Measurements from ENCODE around the gene DGKB.
"Not testable (repeated sequence)": the region's sequence is repeated elsewhere in the genome, so short reads cannot be mapped to it uniquely, and the experiment has no call there.

Gene DGKB

DNA sequence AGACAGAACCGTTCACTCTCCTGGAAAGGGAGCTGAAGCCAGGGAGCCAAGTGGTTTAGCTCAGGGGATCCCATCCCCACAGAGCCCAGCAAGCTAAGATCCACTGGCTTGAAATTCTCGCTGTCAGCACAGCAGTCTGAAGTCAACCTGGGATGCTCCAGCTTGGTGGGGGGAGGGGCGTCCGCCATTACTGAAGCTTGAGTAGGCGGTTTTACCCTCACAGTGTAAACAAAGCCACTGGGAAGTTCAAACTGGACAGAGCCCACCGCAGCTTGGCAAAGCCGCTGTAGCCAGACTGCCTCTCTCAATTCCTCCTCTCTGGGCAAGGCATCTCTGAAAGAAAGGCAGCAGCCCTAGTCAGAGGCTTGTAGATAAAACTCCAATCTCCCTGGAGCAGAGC is 443.7 kb downstream of the DGKB start:
- not testable (repeated sequence) for DNase-seq (ENCODE audit: low read depth)

DNA sequence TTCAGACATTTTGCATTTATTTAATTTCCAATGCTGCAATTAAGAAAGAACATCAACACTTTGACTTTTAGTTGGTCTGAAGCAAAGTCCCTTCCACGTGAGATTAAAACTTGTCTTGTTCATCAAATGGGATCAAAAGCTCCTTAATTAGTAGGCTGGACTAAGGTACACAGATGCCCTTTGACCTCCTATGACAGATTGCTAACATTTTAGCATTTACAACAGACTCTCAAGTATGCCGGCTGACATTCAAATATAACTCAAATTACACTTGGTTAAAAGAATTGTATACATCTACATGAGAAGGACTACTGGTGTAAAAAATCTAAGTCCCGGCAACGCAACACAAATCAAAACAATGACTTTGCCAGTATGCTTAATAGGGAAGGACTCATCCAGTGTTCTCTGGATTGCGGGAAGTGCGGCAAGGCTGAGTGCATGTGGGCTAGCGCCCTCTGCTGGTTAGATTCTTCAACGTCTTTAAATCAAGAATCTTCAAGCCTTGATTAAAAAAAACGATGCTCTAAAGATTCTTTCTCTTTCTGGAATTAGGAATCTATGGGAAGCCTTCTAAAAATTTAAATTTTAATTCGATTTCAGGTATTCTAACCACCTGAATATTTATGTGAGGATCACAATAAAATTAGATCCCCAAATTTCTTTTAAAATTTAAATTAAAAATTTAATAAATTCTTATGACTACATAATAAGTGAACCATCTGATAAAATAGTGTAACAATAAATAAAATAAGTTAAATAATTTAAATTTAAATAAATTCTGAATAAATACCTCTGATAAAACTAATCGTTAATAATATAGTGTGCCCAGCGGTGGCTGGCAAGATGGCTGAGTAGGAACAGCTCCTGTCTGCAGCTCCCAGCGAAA is 444.7 kb downstream of the DGKB start:
- peak; percentile 1 for DNase-seq (ENCODE audit: low read depth)

DNA sequence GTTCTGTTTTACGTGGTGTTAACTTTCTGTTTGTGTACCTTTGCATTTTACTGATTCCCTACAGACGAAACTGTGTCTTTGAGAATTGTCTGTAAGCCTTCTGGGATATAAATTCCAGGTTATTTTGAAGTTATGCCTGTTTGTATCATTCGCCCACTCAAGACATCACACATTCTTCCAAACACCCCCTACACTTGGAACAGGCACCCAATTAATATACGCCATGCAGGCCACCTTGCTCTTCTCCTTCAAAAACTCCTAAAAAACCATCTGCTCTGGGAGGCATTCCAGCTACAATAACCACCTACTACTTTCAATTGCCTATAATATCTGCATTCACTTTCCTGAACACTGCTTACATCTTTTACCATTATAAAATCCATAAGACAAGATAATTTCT is 453.3 kb downstream of the DGKB start:
- DNase-seq (ENCODE audit: low read depth), result no peak

DNA sequence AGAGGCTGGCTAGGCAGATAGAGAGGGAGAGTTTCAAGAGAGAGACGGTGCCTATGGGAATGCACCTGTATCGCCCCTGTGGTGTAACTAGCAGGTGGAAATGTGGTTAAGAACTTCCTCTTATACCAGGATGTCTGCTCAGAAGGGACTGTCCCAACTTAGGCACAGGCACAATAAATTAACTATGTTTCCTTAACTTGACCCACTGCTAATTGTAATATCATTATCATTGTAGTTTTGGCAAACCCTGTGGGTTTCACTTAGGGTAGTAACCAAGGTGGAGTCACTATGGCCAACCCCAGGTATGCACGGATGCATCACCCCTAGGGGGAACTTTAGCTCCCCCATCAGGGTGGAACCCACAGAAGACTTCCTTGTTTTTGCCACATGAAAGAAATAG is 455.7 kb downstream of the DGKB start:
- no peak for DNase-seq (ENCODE audit: low read depth)

DNA sequence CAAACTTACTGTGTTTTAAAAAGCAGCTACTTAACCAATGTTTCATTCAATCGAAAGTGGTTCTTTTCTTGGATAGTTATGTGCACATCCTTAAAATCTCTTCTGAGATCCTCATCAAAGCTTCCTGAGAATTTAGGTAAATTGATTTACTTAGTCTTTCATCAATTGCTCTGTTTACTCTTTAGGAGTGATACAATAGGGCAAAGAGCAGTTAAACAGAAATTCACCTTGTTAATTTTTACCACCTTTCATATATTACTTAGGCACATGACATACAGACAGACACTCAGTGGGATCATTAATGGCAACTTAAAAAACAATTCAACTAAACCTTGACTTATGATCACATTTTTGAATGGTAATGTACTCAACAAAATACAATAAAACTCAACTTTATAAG is 456.3 kb downstream of the DGKB start:
- no peak for DNase-seq (ENCODE audit: low read depth)

DNA sequence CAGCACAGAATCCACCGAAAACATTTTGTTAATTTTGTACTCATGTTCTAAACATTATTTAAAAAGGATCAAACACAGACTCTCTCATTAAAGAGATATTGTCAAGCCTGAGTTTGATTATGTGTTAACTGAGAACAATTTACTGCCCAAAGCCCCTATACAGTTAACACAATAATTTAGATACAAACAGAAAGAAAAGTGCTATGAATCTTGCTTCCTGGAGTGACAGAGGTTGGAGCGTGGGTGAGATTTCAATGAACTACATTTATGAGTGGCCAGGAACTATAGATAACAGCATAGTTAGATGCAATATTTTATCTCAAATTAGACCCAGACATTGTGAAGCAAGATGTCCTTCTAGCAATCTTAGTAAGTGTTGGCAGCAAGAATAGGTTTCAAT is 464.2 kb downstream of the DGKB start:
- no peak for DNase-seq (ENCODE audit: low read depth)

DNA sequence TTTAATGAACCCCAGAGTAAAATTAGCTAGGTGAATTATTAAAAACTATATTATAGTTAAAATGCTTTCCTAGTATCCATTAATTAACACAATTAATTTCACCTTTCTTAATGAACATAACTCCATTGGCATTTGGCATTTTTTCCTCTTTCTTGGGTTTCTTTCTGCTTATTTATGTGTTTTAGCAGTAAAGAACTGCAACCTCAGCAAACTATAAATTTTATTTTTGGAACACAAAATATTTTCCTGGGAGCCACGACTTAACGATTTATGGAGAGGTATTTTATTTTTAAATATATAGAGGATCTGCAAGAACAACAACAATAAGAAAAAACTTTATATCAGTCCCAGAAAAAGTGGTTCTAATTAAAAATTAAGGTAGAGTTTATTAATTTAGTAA is 465.7 kb downstream of the DGKB start:
- no peak for DNase-seq (ENCODE audit: low read depth)

DNA sequence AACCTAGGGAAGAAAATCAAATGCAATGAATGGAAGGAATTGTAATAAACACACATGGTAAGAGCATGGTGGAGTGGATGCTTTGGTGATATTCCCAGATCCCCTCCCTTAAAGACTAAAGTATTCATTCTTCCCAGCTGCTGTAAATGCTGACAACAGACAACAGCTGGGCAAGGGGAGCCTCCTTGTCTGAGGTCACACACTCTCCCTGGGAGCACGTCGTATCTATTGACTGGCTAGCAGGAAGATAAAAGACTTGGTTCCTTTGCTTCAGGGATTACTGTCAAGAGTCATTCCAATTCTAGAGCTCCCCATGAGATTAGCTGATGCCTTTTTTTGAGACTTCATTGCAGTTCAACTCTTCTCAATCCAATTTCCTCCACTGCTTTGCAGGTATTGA is 469.6 kb downstream of the DGKB start:
- no peak for DNase-seq (ENCODE audit: low read depth)

DNA sequence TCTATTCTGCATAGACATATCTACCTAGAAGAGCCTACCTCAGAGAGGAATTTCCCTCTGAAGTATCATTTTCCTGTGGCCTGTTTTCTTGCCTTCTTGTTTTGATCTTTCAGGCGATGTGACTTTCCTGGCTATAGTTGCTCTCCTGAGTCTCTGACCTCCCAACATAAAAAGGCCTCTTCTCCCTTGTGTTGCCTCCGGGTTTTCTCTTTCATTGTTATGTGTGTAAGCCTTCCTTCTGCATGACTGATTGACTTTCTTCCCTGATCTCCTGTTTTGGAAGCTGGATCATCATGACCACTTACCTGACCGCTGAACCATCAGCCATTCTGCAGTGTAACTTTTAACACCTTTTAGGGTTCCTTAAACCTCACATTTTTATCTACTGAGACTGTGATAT is 471.6 kb downstream of the DGKB start:
- no peak for DNase-seq (ENCODE audit: low read depth)

DNA sequence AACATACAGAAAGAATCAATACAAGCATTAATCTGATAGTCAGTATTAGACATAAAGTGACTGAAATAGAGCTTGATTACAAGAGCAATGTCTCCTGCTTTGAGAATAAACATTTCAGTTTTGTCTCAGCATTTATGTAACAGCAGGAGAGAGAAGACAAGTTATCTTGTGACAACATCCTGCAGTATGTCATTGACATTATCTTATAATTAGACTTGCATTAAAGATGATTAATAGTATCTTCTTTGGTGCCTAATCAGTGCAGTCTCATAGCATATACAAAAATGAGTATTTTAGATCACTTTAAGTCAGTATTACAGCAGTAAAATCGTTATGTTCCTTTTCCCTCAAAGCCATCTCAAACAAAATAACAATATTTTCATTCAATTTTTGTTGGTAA is 477.0 kb downstream of the DGKB start:
- no peak for DNase-seq (ENCODE audit: low read depth)

DNA sequence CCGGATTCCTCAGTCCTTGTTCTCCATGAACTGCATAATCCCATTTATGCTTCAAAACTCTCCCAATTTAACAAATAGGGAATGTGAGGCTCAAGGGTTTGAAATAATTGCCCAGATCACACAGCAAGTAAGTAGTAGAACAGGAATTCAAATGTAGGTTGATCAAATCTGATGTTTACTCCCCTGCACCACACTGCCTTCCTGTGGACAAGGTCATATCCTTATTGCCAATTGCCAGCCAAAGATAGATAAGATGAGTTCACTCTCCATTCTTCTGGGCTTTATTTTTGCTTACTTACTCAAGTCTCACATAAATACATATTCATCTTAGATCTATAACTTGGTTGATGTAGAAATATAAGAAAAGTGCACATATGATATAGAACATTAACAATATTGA is 477.9 kb downstream of the DGKB start:
- DNase-seq (ENCODE audit: low read depth), result no peak

DNA sequence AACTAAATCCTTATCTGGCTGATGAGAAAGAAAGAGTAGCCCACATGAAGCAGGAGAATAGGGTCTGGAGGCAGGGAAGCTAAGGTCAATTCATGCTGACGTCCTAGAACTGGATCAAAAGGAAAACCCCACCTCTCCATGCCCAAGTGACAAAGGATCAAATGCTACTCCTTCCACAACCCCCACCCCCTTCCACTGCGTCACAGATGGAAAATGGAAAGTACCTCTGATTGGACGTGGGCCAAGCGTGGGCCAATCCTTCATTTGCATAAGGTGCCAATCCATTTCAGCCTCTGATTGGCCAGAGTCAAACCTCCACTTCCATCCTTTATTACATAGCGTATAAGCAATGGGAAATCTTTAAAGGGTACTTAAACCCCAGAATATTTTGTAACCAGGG is 481.8 kb downstream of the DGKB start:
- DNase-seq (ENCODE audit: low read depth), result no peak

DNA sequence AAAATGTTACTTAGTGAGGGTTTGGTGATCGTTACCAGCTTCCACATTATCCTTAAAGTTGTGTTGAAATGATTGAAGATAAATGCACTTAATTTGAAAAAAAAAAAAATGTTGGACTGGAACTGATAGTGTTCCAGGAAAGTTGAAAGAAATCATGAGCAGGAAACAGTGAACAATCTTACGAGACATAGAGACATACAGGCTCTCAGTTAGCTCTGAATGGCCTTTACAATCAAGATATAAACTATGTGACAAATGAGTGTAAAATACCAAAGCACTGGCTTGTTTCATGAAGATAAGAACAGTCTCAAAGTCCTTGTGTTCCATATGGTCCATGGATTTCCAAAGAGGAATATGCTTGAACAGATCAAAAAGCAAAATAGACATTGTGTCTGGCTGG is 483.0 kb downstream of the DGKB start:
- DNase-seq (ENCODE audit: low read depth), result no peak

DNA sequence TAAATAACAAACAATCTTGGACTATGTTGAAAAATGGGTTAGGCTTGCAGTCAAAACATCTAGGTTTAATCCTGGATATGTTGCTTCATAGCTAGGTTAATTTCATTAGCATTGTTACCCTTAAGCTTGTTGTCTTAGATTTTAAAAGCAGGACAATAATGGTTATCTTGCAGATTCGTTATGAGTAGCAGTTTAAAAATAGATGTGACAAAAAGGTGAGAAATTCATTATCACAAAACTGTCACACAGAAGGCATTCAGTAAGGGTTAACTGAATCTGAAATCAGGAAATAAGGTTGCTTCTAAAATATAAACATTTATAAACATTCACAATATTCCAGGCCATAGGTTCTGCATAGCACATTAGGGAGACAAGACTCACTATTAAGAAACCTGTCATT is 483.9 kb downstream of the DGKB start:
- DNase-seq (ENCODE audit: low read depth), result no peak

DNA sequence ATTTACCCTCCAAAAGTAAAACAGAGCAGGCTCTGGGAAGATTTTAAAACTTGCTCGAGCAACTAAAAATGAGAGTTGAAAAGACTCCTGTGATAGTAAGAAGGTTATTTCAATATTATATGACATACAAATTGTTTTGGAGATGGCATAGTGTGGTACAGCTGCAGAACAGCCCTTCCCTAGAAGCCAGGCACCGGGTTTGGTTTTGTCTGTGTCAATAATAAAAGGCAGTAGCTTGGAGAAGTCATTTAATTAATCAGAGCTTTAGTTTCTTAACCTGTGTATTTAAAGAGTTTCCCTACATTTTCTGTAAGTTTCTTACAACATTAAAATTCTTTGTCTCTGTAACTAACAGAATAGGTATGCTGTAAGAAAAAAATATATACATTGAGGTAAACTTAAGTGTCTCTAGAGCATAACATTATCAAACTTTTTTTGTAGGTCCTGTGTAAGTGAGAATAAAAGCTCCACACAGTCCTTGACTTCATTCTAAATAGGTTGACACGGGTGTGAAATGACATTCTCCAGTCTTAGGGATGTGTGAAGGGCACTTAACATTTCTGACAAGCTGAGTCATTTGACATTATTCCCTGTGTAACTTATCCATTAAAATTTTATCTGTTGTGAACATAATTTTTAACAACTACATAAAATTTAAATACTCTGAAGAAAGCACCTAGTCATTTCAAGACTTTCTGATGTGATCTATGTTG is 488.1 kb downstream of the DGKB start:
- DNase-seq (ENCODE audit: low read depth), result no peak

DNA sequence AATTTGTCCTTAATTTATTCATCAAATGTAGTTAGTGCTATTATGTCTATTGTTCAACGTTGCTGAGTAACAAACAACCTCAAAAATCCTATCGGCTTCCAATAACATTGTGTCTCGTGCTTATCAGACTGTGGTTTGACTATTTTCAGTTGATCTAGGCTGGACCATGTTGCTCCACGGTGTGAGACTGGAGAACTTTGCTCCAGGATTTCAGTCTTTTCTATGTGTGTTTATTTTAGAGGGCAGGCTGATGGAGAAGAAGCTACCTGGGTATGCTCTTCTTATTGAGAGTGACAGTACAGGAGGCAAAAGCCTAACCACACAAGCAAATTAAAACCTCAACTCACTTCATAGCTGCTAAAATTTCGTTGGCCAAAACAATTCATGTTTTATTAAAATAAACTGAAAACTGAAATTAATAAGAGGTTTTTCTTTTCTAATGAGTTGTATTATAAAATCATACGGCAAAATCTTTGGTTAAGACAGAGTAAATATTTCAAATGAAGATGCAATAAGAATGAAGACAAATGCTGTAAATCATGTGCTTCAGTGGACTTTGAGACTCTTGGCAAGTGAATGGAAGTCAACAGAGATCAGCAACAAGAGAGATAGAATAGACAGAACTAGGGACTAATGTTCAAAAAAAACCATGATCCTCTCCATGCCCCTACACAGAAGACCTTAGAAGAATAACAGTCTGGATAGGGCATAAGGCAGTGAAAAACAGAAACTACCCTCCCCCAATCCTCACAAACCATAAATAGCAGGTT is 495.1 kb downstream of the DGKB start:
- DNase-seq (ENCODE audit: low read depth), result no peak

DNA sequence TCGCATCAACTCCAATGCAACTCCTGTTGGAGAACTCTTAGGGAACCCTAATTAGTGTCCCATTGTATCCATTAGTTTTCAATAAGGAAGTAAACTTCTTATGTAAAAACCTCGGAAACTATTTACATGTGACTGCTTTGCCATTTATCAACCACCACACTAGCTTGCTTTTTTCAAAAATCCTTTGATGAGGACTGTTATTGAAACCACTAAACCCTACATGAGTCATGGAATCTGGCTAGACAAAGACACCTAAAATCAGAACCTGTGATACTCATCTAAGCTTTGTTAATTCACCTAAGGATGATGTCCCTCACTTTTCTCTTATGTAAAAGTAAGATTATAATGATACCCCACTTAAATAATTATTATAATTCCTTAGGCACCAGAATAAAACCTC is 499.0 kb downstream of the DGKB start:
- DNase-seq (ENCODE audit: low read depth), result no peak

DNA sequence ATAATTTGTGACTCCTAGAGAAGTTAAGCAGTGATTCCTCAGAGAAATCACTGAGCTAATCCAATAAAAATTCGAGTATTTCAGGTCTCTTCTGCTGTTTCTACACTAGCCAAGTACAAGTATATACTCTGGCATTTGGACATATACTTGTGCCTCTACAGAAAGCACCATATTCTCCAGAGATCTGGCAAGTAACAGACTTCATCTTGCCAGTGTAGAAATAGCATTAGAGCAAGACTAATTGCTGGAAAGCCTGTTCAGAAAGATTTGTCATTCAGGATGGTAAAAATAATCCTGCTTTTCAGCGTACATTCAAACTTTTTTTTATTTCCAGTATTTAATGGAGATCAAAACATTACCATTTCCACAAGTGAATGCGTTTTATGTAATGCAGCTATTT is 502.3 kb downstream of the DGKB start:
- DNase-seq (ENCODE audit: low read depth), result no peak

DNA sequence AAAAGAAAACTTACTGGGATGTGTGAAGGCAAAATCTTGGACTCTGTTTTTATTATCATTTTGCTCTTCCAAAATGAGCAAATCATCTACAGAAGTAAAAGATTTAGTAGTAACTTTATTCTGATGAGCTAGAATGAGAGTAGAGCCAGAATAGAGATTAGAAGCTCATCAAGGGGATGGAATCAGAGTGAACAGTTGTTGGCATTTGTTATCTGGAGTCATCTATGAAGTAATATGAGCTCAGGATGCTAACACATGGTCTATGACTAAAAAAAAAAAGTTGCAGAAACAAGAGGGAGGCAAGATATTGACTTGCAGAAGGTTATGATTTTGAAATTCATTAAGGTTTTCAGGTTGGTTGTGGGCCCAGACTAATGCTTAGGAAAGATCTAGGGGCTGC is 504.0 kb downstream of the DGKB start:
- DNase-seq (ENCODE audit: low read depth), result no peak

DNA sequence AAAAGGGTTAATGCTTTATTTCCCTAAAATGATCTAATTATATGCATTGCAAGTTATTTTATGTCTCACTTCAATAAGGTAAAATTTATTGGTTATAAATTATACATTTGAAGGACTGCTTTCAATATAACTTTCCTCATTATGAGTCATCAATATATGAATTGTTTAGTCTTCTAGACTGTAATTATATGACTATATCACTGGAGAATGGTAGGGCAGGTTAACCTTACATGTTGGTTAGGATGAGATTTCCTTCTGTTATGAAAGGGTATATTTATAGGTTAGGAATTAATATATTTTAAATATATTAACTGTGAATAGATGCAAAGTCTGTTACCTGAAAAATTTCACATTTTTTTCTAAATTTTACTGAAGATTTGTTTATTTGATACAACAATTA is 506.7 kb downstream of the DGKB start:
- no peak for DNase-seq (ENCODE audit: low read depth)

DNA sequence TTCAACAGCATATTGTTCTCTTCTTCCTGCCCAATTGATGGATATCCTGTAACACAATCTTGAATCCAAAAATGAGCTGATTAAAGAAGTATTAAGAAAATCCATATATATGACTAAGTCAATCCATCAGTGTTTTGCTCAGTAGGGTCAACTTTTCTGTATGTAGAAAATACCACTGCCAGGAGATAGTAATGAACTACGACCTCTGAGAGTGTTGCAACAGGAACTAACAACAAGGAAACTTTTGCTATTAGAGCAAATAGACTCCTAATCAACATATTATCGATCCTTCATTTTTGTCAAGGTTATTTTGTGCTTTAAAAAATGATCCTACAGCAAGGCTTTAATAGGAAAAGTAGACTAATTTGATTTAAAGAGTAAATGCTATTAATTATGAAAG is 507.8 kb downstream of the DGKB start:
- DNase-seq (ENCODE audit: low read depth), result no peak

DNA sequence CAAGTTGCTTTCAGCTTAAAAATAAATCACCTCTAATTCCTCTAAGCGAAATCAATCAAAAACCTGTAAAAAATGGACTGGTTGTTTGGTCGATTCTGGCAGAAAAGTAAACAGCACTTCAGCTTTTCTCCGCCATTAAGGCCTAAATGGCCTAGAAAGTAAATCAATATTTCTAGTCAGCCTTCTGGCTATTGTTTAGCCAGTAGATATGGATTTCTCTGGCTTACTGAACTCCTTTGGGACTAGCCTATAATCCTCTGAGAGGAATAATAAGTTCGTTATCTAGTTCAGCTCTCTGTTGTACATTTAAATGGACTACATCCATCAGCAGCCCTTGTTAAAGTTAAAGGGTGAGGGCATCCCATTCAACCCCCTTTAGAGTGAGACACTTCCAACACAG is 513.0 kb downstream of the DGKB start:
- no peak for DNase-seq (ENCODE audit: low read depth)

DNA sequence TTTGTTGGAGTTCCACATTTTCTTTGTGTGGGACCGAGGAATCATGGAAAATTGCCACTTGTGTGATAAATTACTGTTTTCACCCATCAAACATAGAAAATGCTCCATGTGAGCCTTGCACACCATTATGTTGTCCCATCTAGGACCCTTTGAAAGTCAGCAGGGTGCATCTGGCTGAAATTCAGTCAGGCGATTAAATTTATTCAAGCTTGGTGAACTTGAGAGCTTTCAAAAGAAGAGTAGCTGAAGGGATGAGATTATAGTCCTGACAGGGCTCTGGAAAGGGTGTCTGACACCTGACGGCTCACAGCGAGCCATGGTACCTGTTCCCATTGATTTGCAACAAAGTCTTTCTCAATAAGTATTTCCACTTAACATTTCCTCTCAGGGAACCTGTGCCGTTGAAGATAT is 513.4 kb downstream of the DGKB start:
- DNase-seq (ENCODE audit: low read depth), result no peak

Measured in T follicular helper cell (primary cell).